OCI-LY1 (cell line): ENCODE measurements around the gene GNB1L.

Experiments used
- H2AFZ ChIP-seq: fragments of 200-600 bp; sonication (generic), shearing (Covaris generic); 2 replicates; pipeline ENCODE4 v1.6.0; 2014; ENCODE audit warnings: antibody characterized with exemption, mild to moderate bottlenecking, low read length
- H3F3A ChIP-seq: fragments of 200-600 bp; sonication (generic), shearing (Covaris generic); 2 replicates; pipeline ENCODE4 v1.6.0; 2014; ENCODE audit warnings: mild to moderate bottlenecking, antibody characterized with exemption, low read length, moderate library complexity; ENCODE audit not compliant: insufficient read depth
- H3K27ac ChIP-seq: fragments of 200-600 bp; sonication (generic); 2 replicates; pipeline ENCODE4 v1.5.1; 2014; ENCODE audit warnings: low read length, mixed run types, mild to moderate bottlenecking, low read depth; ENCODE audit not compliant: poor library complexity, severe bottlenecking
- H3K27me3 ChIP-seq: fragments of 200-600 bp; sonication (generic); 2 replicates; pipeline ENCODE4 v1.6.0; 2014; ENCODE audit warnings: antibody characterized with exemption, mild to moderate bottlenecking, low read length, moderate library complexity; ENCODE audit not compliant: insufficient read depth
- H3K36me3 ChIP-seq: fragments of 200-600 bp; sonication (generic); 2 replicates; pipeline ENCODE4 v1.6.1; 2014; ENCODE audit warnings: mild to moderate bottlenecking, antibody characterized with exemption, low read length, moderate library complexity, mixed read lengths; ENCODE audit not compliant: insufficient read depth
- H3K4me1 ChIP-seq: fragments of 200-600 bp; sonication (generic); 2 replicates; pipeline ENCODE4 v1.5.1; 2014; ENCODE audit warnings: mild to moderate bottlenecking, low read length, moderate library complexity; ENCODE audit not compliant: insufficient read depth, severe bottlenecking
- H3K4me2 ChIP-seq: fragments of 200-600 bp; sonication (generic), shearing (Covaris generic); 2 replicates; pipeline ENCODE4 v1.6.1; 2014; ENCODE audit warnings: low read length
- H3K4me3 ChIP-seq: fragments of 200-600 bp; sonication (generic); 2 replicates; pipeline ENCODE4 v1.5.1; 2014; ENCODE audit warnings: low read length, low read depth, mild to moderate bottlenecking, mixed read lengths; ENCODE audit not compliant: poor library complexity, severe bottlenecking
- H3K79me2 ChIP-seq: fragments of 200-600 bp; shearing (Covaris generic); 2 replicates; pipeline ENCODE4 v1.6.1; 2016; ENCODE audit warnings: mixed run types, low read length, mixed read lengths; ENCODE audit not compliant: insufficient read depth
- H3K9ac ChIP-seq: fragments of 200-600 bp; sonication (generic), shearing (Covaris generic); 2 replicates; pipeline ENCODE4 v1.6.1; 2014; ENCODE audit warnings: mild to moderate bottlenecking, low read length, mixed read lengths
- H3K9me2 ChIP-seq: fragments of 200-600 bp; sonication (generic), shearing (Covaris generic); 2 replicates; pipeline ENCODE4 v1.6.1; 2014; ENCODE audit warnings: low read depth, mild to moderate bottlenecking, low read length, mixed read lengths
- H3K9me3 ChIP-seq: fragments of 200-600 bp; shearing (Covaris generic); 2 replicates; pipeline ENCODE4 v1.6.1; 2014; ENCODE audit warnings: low read length, mixed read lengths
- H4K20me1 ChIP-seq: fragments of 200-600 bp; sonication (generic), shearing (Covaris generic); 2 replicates; pipeline ENCODE4 v1.6.0; 2016; ENCODE audit warnings: mild to moderate bottlenecking, low read length; ENCODE audit not compliant: insufficient read depth
- CTCF ChIP-seq: fragments of 200-600 bp; sonication (generic), shearing (Covaris generic); IDR thresholded peaks from 2 replicates; pipeline ENCODE4 v1.5.1; 2017; ENCODE audit warnings: mild to moderate bottlenecking, antibody characterized with exemption, low read length, moderate library complexity, mixed read lengths
- EZH2 ChIP-seq: fragments of 200-600 bp; sonication (generic), shearing (Covaris generic); IDR thresholded peaks from 2 replicates; pipeline ENCODE4 v1.8.0; 2017; ENCODE audit warnings: borderline replicate concordance, mixed run types, mild to moderate bottlenecking, antibody characterized with exemption, low read length, moderate library complexity, mixed read lengths

The GNB1L gene

GRCh38 chr22:19845054-19845722 lies 9.5 kb downstream of the GNB1L start:
- Histone ChIP-seq H3K9me2 (no peaks in the 10 kb centered on the region), H3K79me2 (no peaks in the 10 kb centered on the region), H3K27ac (no peak overlapping the region), H3K27me3 (no peaks in the 10 kb centered on the region), H3K36me3 (peaks cover 11% of the 10 kb centered on the region; the same call in 1 of the 2 replicates), H3K4me1 (peaks cover 32% of the 10 kb centered on the region), H3K4me2 (peak overlapping the region; percentile 11; the same call in 1 of the 2 replicates), H3K9ac (no peak overlapping the region; the same call in 1 of the 2 replicates), H3K9me3 (no peaks in the 10 kb centered on the region), H4K20me1 (no peaks in the 10 kb centered on the region), H3K4me3 (no peak overlapping the region), H2AFZ (no peak overlapping the region), H3F3A (no peaks in the 10 kb centered on the region)
- no peak for TF ChIP-seq EZH2
- no peak for TF ChIP-seq CTCF

GRCh38 chr22:19844377-19845053 lies 10.2 kb downstream of the GNB1L start:
- TF ChIP-seq EZH2 (no peak), CTCF (no peak)
- Histone ChIP-seq H3K9me3 (no peaks in the 10 kb centered on the region), H3K79me2 (no peaks in the 10 kb centered on the region), H3K4me2 (peak overlapping the region; percentile 11; the same call in 1 of the 2 replicates), H2AFZ (no peak overlapping the region), H4K20me1 (no peaks in the 10 kb centered on the region), H3K9ac (no peak overlapping the region; the same call in 1 of the 2 replicates), H3K9me2 (no peaks in the 10 kb centered on the region), H3K36me3 (peaks cover 9% of the 10 kb centered on the region; the same call in 1 of the 2 replicates), H3K4me3 (no peak overlapping the region), H3K27me3 (no peaks in the 10 kb centered on the region), H3F3A (no peaks in the 10 kb centered on the region), H3K27ac (no peak overlapping the region), H3K4me1 (peaks cover 32% of the 10 kb centered on the region)

DNA sequence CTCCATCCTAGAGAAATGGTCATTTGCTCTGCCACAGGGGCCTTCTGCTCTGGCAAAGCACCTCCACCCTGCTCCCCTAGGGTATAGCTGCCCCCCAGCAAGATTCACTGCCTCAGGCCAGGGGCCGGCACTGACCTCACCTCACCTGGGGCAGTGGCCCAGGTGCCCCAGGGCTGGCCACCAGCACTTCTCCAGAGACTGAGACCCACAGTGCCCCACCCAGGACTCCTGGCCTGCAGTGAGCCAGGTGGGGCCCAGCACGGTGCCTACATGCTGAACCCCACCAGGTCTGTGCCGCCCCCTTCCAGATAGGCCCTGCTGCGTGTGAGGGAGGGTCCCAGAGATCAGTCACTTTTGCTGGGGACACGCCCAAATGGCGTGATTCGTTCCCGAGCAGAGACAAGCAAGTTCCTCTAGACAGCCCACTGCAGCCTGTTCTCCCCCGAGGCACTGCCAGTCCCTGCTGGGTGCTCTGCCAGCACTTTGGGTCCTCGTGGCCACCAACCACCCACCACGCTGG lies 10.8 kb downstream of the GNB1L start:
- Histone ChIP-seq H3K4me2 (peak overlapping the region; percentile 11; the same call in 1 of the 2 replicates), H2AFZ (no peak overlapping the region), H3K9ac (no peak overlapping the region), H3K9me3 (no peaks in the 10 kb centered on the region), H3F3A (no peaks in the 10 kb centered on the region), H3K27me3 (no peaks in the 10 kb centered on the region), H3K27ac (no peak overlapping the region), H3K4me3 (no peak overlapping the region), H4K20me1 (no peaks in the 10 kb centered on the region), H3K9me2 (no peaks in the 10 kb centered on the region), H3K36me3 (peaks cover 9% of the 10 kb centered on the region; the same call in 1 of the 2 replicates), H3K4me1 (peaks cover 32% of the 10 kb centered on the region), H3K79me2 (no peaks in the 10 kb centered on the region)
- no peak for TF ChIP-seq CTCF
- no peak for TF ChIP-seq EZH2
